CD4-positive, CD25-positive, alpha-beta regulatory T cell (primary cell): ENCODE data around the gene SLC16A4. TPM values are rescaled to one million over a fixed set of nuclear protein-coding genes. Genes with fewer than 3 reads are reported as not detected.
A peak's percentile ranks its signal among the peaks of the same experiment; 100 is the strongest.

Experiments
- ATAC-seq, 2 donors: fragments of 150-1000 bp; cut with Tn5 transposase; one replicate each; pipeline ENCODE4 v1.10.0; 2021; ENCODE audit warnings: low read depth in 2 of 2, moderate number of reproducible peaks in 2 of 2, moderate library complexity in 1 of 2
- DNase-seq, 3 donors: peaks; one replicate each; pipeline versions ENCODE4 v3.0.0 to v3.0.0-alpha.2; 2012 to 2022; ENCODE audit warnings: mixed read lengths in 1 of 3
- H3K27ac ChIP-seq: one replicate; pipeline ENCODE4 v1.7.0; 2013; ENCODE audit warnings: mild to moderate bottlenecking, low read length; ENCODE audit not compliant: insufficient read depth, poor library complexity, severe bottlenecking
- H3K27me3 ChIP-seq: one replicate; pipeline ENCODE4 v1.7.0; 2013; ENCODE audit warnings: low read length; ENCODE audit not compliant: control insufficient read depth, insufficient read depth
- H3K36me3 ChIP-seq: one replicate; pipeline ENCODE4 v1.7.0; 2013; ENCODE audit warnings: mild to moderate bottlenecking, low read length, moderate library complexity; ENCODE audit not compliant: control insufficient read depth, insufficient read depth
- H3K4me1 ChIP-seq: 2 replicates; pipeline ENCODE4 v1.7.0; 2013; ENCODE audit warnings: mild to moderate bottlenecking, low read length; ENCODE audit not compliant: insufficient read depth, control insufficient read depth, poor library complexity, severe bottlenecking
- H3K4me3 ChIP-seq: one replicate; pipeline ENCODE4 v1.7.0; 2013; ENCODE audit warnings: low read depth, mild to moderate bottlenecking, low read length, moderate library complexity
- H3K9me3 ChIP-seq, 2 experiments: 1 replicate in 1 of 2; 2 replicates in 1 of 2; pipeline ENCODE4 v1.7.0; 2013; ENCODE audit warnings: low read length in 2 of 2, mild to moderate bottlenecking in 1 of 2, moderate library complexity in 1 of 2; ENCODE audit not compliant: control insufficient read depth in 2 of 2
- H3K27ac Mint-ChIP-seq, 3 donors: one replicate each; pipeline ENCODE4 v1.8.0; 2020 to 2022; ENCODE audit warnings: mild to moderate bottlenecking in 3 of 3, mixed read lengths in 3 of 3, moderate library complexity in 2 of 3
- H3K27me3 Mint-ChIP-seq: one replicate; pipeline ENCODE4 v1.8.0; 2022; ENCODE audit warnings: mild to moderate bottlenecking, mixed read lengths
- H3K36me3 Mint-ChIP-seq: one replicate; pipeline ENCODE4 v1.8.0; 2020; ENCODE audit warnings: mixed read lengths
- H3K4me1 Mint-ChIP-seq, 4 donors: one replicate each; pipeline ENCODE4 v1.8.0; 2020 to 2022; ENCODE audit warnings: mixed read lengths in 4 of 4, mild to moderate bottlenecking in 1 of 4
- H3K4me3 Mint-ChIP-seq, 4 donors: one replicate each; pipeline ENCODE4 v1.8.0; 2020 to 2022; ENCODE audit warnings: mild to moderate bottlenecking in 4 of 4, mixed read lengths in 4 of 4, moderate library complexity in 3 of 4
- H3K9me3 Mint-ChIP-seq, 7 donors: one replicate each; pipeline ENCODE4 v1.8.0; 2020 to 2022; ENCODE audit warnings: mixed read lengths in 7 of 7, mild to moderate bottlenecking in 3 of 7, moderate library complexity in 2 of 7
- polyA plus RNA-seq, 4 donors: library from polyadenylated mRNA; unstranded; fragments of 300-500 nt; fragmentation: Illumina TruSeq; gene quantifications; one replicate each; pipeline ENCODE4 v1.2.3, GENCODE V29; 2021
- total RNA-seq: library from RNA; stranded (reverse); gene quantifications from one replicate; pipeline ENCODE4 v1.2.3, GENCODE V29; 2022

The SLC16A4 gene
- total and polyA plus RNA-seq, 5 donors from 2014 or later, result 0.31 to 0.73 (median 0.65) TPM; not detected in 1

DNA sequence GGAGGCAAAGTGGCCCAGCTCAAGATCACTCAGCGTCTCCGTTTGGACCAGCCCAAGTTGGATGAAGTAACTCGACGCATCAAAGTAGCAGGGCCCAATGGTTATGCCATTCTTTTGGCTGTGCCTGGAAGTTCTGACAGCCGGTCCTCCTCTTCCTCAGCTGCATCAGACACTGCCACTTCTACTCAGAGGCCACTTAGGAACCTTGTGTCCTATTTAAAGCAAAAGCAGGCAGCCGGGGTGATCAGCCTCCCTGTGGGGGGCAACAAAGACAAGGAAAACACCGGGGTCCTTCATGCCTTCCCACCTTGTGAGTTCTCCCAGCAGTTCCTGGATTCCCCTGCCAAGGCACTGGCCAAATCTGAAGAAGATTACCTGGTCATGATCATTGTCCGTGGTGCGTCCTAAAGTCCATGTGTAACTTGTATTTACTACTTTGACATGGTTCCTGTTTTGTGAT lies 48.9 kb downstream of the SLC16A4 start:
- no peak overlapping the region for H3K27ac Mint-ChIP-seq
- H3K27ac ChIP-seq, result no peak overlapping the region

DNA sequence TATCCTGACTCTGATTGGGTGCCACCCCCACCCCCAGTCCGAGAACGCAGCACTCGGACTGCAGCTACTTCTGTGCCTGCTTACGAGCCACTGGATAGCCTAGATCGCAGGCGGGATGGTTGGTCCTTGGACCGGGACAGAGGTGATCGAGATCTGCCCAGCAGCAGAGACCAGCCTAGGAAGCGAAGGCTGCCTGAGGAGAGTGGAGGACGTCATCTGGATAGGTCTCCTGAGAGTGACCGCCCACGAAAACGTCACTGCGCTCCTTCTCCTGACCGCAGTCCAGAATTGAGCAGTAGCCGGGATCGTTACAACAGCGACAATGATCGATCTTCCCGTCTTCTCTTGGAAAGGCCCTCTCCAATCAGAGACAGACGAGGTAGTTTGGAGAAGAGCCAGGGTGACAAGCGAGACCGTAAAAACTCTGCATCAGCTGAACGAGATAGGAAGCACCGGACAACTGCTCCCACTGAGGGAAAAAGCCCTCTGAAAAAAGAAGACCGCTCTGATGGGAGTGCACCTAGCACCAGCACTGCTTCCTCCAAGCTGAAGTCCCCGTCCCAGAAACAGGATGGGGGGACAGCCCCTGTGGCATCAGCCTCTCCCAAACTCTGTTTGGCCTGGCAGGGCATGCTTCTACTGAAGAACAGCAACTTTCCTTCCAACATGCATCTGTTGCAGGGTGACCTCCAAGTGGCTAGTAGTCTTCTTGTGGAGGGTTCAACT lies 49.5 kb downstream of the SLC16A4 start:
- Mint-ChIP-seq H3K36me3 (peaks cover 32% of the 10 kb centered on the region), H3K27me3 (no peaks in the 10 kb centered on the region), H3K9me3 (peaks cover 0 to 2% (median 0%) of the 10 kb centered on the region in 7 donors), H3K27ac (peak overlapping the region in 2 of 3 donors; percentile 5 to 66), H3K4me1 (peaks cover 24 to 75% (median 54%) of the 10 kb centered on the region in 4 donors), H3K4me3 (peak overlapping the region in 1 of 4 donors; percentile 33)
- H3K27ac ChIP-seq, result no peak overlapping the region
- no peak for DNase-seq
- peaks cover 31% of the 10 kb centered on the region for H3K36me3 ChIP-seq
- ATAC-seq, result no peak
- H3K9me3 ChIP-seq, result no peaks in the 10 kb centered on the region
- peak overlapping the region; percentile 76 for H3K4me3 ChIP-seq
- H3K27me3 ChIP-seq, result no peaks in the 10 kb centered on the region
- peaks cover 66% of the 10 kb centered on the region for H3K4me1 ChIP-seq

More for the DNA sequence above, 48.9 kb downstream of the SLC16A4 start:
- Histone ChIP-seq H3K36me3 (peaks cover 36% of the 10 kb centered on the region), H3K4me1 (peaks cover 72% of the 10 kb centered on the region), H3K9me3 (no peaks in the 10 kb centered on the region), H3K27me3 (no peaks in the 10 kb centered on the region), H3K4me3 (peak overlapping the region; percentile 76)
- ATAC-seq (no peak), DNase-seq (no peak)
- Mint-ChIP-seq H3K27me3 (no peaks in the 10 kb centered on the region), H3K36me3 (peaks cover 36% of the 10 kb centered on the region), H3K4me1 (peaks cover 24 to 76% (median 54%) of the 10 kb centered on the region in 4 donors), H3K4me3 (peak overlapping the region in 1 of 4 donors; percentile 33), H3K9me3 (peaks cover 0 to 2% (median 0%) of the 10 kb centered on the region in 7 donors)

DNA sequence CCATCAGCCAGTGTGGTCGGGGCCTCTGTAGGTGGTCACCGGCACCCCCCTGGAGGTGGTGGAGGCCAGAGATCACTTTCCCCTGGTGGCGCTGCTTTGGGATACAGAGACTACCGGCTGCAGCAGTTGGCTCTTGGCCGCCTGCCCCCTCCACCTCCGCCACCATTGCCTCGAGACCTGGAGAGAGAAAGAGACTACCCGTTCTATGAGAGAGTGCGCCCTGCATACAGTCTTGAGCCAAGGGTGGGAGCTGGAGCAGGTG lies 50.7 kb downstream of the SLC16A4 start:
- Mint-ChIP-seq H3K27me3 (no peaks in the 10 kb centered on the region), H3K4me1 (peaks cover 18 to 69% (median 47%) of the 10 kb centered on the region in 4 donors), H3K27ac (peak overlapping the region in 1 of 3 donors; percentile 56), H3K9me3 (no peaks in the 10 kb centered on the region), H3K36me3 (peaks cover 30% of the 10 kb centered on the region), H3K4me3 (no peak overlapping the region)
- Histone ChIP-seq H3K9me3 (no peaks in the 10 kb centered on the region), H3K27me3 (no peaks in the 10 kb centered on the region), H3K4me1 (peaks cover 60% of the 10 kb centered on the region), H3K4me3 (peak overlapping the region; percentile 76), H3K27ac (peak overlapping the region; percentile 99), H3K36me3 (peaks cover 31% of the 10 kb centered on the region)
- DNase-seq (no peak), ATAC-seq (no peak)

DNA sequence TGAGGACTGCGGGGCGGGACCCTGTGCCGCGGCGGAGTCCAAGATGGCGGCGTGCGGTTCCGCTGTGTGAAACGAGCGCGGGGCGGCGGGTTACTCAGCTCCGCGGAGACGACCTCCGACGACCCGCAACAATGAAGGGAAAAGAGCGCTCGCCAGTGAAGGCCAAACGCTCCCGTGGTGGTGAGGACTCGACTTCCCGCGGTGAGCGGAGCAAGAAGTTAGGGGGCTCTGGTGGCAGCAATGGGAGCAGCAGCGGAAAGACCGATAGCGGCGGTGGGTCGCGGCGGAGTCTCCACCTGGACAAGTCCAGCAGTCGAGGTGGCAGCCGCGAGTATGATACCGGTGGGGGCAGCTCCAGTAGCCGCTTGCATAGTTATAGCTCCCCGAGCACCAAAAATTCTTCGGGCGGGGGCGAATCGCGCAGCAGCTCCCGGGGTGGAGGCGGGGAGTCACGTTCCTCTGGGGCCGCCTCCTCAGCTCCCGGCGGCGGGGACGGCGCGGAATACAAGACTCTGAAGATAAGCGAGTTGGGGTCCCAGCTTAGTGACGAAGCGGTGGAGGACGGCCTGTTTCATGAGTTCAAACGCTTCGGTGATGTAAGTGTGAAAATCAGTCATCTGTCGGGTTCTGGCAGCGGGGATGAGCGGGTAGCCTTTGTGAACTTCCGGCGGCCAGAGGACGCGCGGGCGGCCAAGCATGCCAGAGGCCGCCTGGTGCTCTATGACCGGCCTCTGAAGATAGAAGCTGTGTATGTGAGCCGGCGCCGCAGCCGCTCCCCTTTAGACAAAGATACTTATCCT lies 51.2 kb downstream of the SLC16A4 start:
- H3K4me3 ChIP-seq, result peak overlapping the region; percentile 76
- H3K36me3 ChIP-seq, result peaks cover 31% of the 10 kb centered on the region
- H3K27me3 Mint-ChIP-seq, result no peaks in the 10 kb centered on the region
- no peaks in the 10 kb centered on the region for H3K9me3 Mint-ChIP-seq
- peaks cover 57% of the 10 kb centered on the region for H3K4me1 ChIP-seq
- peaks cover 13 to 65% (median 44%) of the 10 kb centered on the region in 4 donors for H3K4me1 Mint-ChIP-seq
- H3K4me3 Mint-ChIP-seq, result no peak overlapping the region
- H3K27ac Mint-ChIP-seq, result peak overlapping the region in 1 of 3 donors; percentile 56
- no peaks in the 10 kb centered on the region for H3K9me3 ChIP-seq
- peak overlapping the region; percentile 99 for H3K27ac ChIP-seq
- H3K27me3 ChIP-seq, result no peaks in the 10 kb centered on the region
- ATAC-seq (no peak), DNase-seq (peak in 2 of 3 donors; percentile 46 to 57)
- peaks cover 30% of the 10 kb centered on the region for H3K36me3 Mint-ChIP-seq

DNA sequence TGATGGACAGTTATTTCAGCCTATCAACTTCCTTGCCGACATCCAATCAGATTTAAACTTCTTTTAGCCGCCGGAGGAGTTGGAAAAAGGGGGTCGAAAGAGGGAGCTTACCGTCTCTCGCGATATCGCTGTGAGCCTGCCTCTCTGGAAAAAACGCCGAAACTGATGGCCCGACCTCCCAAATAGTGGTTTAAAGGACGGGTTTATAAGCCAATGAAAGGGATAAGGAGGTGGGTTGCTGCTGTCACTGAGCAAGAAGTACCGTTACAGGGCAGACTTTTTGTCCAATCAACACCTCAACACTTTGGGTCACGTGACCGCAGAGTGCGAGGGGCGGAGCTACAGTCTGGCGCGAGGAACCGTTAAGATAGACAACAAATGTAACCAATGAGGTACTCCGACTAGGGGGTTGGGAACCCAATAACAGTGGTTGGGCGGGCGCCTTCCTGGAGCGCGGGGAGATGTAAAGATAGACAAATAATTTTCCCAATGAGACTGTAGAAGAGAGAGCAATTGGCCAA lies 51.9 kb downstream of the SLC16A4 start, which contains the start of gene RBM15:
Gene RBM15 (plus strand): TSS at position 492 of the 521 bp plus-strand sequence. CDS start 29 bp downstream, at position 521.
- no peaks in the 10 kb centered on the region for H3K9me3 Mint-ChIP-seq
- H3K4me1 ChIP-seq, result peaks cover 51% of the 10 kb centered on the region
- H3K27me3 Mint-ChIP-seq, result no peaks in the 10 kb centered on the region
- H3K9me3 ChIP-seq, result no peaks in the 10 kb centered on the region
- DNase-seq (peak; percentile 96 to 100 (median 99)), ATAC-seq (peak; percentile 78 to 79)
- H3K4me1 Mint-ChIP-seq, result peaks cover 6 to 59% (median 40%) of the 10 kb centered on the region in 4 donors
- peak within 1 kb of the TSS; percentile 99 for H3K27ac ChIP-seq
- no peak within 1 kb of the TSS for H3K4me3 Mint-ChIP-seq
- H3K36me3 ChIP-seq, result peaks cover 25% of the 10 kb centered on the region
- peak within 1 kb of the TSS; percentile 99 for H3K4me3 ChIP-seq
- H3K36me3 Mint-ChIP-seq, result peaks cover 24% of the 10 kb centered on the region
- no peaks in the 10 kb centered on the region for H3K27me3 ChIP-seq
- peak within 1 kb of the TSS in 1 of 3 donors; percentile 98 for H3K27ac Mint-ChIP-seq

DNA sequence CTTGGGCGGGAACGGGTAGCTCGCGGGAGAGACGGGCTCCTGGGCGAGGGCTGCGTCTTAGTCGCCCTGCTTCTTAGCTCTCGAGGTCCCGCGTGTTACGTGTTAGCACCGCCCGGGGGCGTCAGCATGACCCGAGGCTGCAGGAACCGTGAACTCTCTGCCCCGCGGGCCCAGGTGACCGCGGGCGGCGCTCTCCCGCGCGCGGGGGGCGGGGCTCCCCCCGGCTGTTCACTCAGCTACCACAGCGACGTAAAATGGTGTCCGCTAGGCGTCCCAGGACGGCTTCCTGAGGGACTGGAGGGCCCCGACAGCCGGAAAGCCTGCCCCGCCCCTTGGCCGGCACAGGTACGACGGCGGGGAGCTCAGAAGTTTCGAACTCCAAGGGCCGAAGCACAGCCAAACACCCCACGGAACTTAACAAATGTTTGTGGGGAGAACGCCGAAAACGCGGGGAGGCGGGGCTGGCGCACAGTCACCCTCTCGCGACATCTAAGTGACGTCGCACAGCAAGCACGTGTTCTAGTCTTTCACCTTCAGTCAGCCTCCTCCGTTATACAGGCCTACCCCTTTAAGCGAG lies 52.4 kb downstream of the SLC16A4 start:
- ATAC-seq, result peak; percentile 73 to 76
- Histone ChIP-seq H3K27ac (peak overlapping the region; percentile 99), H3K27me3 (no peaks in the 10 kb centered on the region), H3K36me3 (peaks cover 20% of the 10 kb centered on the region), H3K9me3 (no peaks in the 10 kb centered on the region), H3K4me1 (peaks cover 46% of the 10 kb centered on the region), H3K4me3 (peak overlapping the region; percentile 99)
- peak; percentile 89 to 99 (median 96) for DNase-seq
- Mint-ChIP-seq H3K4me3 (no peak overlapping the region), H3K27ac (peak overlapping the region in 1 of 3 donors; percentile 98), H3K36me3 (peaks cover 19% of the 10 kb centered on the region), H3K9me3 (no peaks in the 10 kb centered on the region), H3K27me3 (no peaks in the 10 kb centered on the region), H3K4me1 (peaks cover under 1 to 53% (median 34%) of the 10 kb centered on the region in 4 donors)

DNA sequence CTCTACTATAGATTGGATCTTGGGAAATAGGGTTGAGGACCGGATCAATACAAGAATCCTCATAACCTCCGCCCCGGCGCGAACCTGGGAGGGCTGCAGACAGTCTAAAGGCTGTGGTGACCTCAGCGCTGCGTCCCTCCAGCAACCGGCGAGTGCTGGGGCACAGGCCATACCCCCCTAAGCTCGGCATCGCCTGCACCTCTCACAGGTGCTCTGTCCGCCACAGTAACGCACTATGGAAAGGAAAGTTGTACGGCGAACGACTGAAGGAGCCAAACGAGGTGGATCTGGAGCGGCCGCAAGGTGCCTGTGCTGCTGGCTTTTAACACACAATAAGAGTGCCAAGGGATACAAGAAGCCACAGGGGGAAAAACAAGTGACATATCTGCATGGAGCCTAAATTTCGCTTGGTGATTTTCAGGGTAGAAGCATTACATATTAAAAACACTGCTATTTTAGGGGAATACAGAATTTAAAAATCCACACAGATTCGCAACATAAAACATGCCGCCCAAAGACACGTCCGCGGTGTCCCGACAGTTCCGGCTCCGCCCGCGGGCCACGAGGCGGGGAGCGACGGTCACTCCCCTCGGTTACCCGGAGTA lies 53.0 kb downstream of the SLC16A4 start:
- Mint-ChIP-seq H3K4me3 (no peak overlapping the region), H3K27me3 (no peaks in the 10 kb centered on the region), H3K4me1 (peaks cover 0 to 47% (median 28%) of the 10 kb centered on the region in 4 donors), H3K27ac (peak overlapping the region in 1 of 3 donors; percentile 98), H3K9me3 (no peaks in the 10 kb centered on the region), H3K36me3 (peaks cover 15% of the 10 kb centered on the region)
- Histone ChIP-seq H3K9me3 (no peaks in the 10 kb centered on the region), H3K36me3 (peaks cover 17% of the 10 kb centered on the region), H3K4me3 (peak overlapping the region; percentile 99), H3K27ac (peak overlapping the region; percentile 99), H3K4me1 (peaks cover 40% of the 10 kb centered on the region), H3K27me3 (no peaks in the 10 kb centered on the region)
- DNase-seq, result peak in 1 of 3 donors; percentile 15
- no peak for ATAC-seq
